ENCODE data around the gene IPO4.

- TF ChIP-seq CTCF (IDR thresholded peaks at IDR 0.05) (no peak), ZFX (IDR thresholded peaks at IDR 0.05; ENCODE audit: borderline replicate concordance) (no peak)
These were observed 10.7 kb downstream of the IPO4 start for GRCh38 chr14:24177891-24178290.

Measured in 22Rv1 (cell line).